Aorta (tissue), 5 donors: ENCODE measurements around the gene KRT74. TPM values are rescaled to one million over a fixed set of nuclear protein-coding genes. Genes with fewer than 3 reads are reported as not detected.

ENCODE experiments used
- ATAC-seq: fragments of 200-7000 bp; cut with Tn5 transposase; one replicate; pipeline ENCODE4 v1.9.1; 2022; ENCODE audit warnings: moderate library complexity; ENCODE audit not compliant: low FRiP score
- DNase-seq, 2 donors: peaks; one replicate each; pipeline ENCODE4 v3.0.0-alpha.2; 2020
- H3K27ac ChIP-seq, 2 donors: one replicate each; pipeline ENCODE4 v1.5.1; 2013; ENCODE audit warnings: low read length in 2 of 2, mild to moderate bottlenecking in 2 of 2, moderate library complexity in 2 of 2, control low read depth in 1 of 2, inconsistent platforms in 1 of 2, low read depth in 1 of 2
- H3K27me3 ChIP-seq, 2 donors: one replicate each; pipeline ENCODE4 v1.6.1; 2013; ENCODE audit warnings: control low read depth in 1 of 2, low read length in 1 of 2, mild to moderate bottlenecking in 1 of 2, moderate library complexity in 1 of 2; ENCODE audit not compliant: insufficient read depth in 2 of 2, control insufficient read depth in 1 of 2
- H3K36me3 ChIP-seq, 2 donors: one replicate each; pipeline ENCODE4 v1.6.1; 2013; ENCODE audit warnings: control low read depth in 1 of 2, low read length in 1 of 2, mild to moderate bottlenecking in 1 of 2; ENCODE audit not compliant: insufficient read depth in 2 of 2, control insufficient read depth in 1 of 2
- H3K4me1 ChIP-seq, 2 donors: one replicate each; pipeline ENCODE4 v1.6.1; 2013; ENCODE audit warnings: low read length in 2 of 2, control low read depth in 1 of 2, mild to moderate bottlenecking in 1 of 2, moderate library complexity in 1 of 2; ENCODE audit not compliant: insufficient read depth in 2 of 2, control insufficient read depth in 1 of 2
- H3K4me3 ChIP-seq, 2 donors: one replicate each; pipeline ENCODE4 v1.5.1; 2013; ENCODE audit warnings: low read length in 2 of 2, control low read depth in 1 of 2, mild to moderate bottlenecking in 1 of 2
- H3K9me3 ChIP-seq: one replicate; pipeline ENCODE4 v1.6.1; 2013; ENCODE audit warnings: mild to moderate bottlenecking, low read length; ENCODE audit not compliant: control insufficient read depth
- WGBS, 2 donors: extraction: QIAGEN DNeasy Blood & Tissue Kit; methylation state at CpG; one replicate each; pipeline ENCODE4 v1.1.7; 2013; 5-methylcytosine and 5-hydroxymethylcytosine counted together
- intact Hi-C, 2 donors: fragments of 100-400 bp; cut with DNase I; formaldehyde crosslinking; loops; one replicate each; pipeline versions ENCODE4 v1.14.2 to v1.15.0; 2022
- polyA plus RNA-seq, 2 donors: library from polyadenylated mRNA; stranded (reverse); fragments of 200-250 nt; gene quantifications; one replicate each; pipeline ENCODE4 v1.2.3, GENCODE V29; 2013
- total RNA-seq, 2 donors: library from RNA; stranded (reverse); fragmentation: NEBNext Ultra II Directional; extraction: Animal tissue kit (Norgen Biotek cat#: 25700); gene quantifications; one replicate each; pipeline ENCODE4 v1.2.1, GENCODE V29; 2021
- donor health status: healthy with polysubstance abuse.
- donor health status: Bipolar disorder and iron deficiency.
- donor health status: DM: no; HTN: no; CAD: no.
- donor health status: DM: no; HTN: no; CAD: no.
- donor health status: DM: yes; HTN: yes; CAD: no.

The KRT74 gene
- total and polyA plus RNA-seq, 4 donors: not detected

- WGBS, 2 donors: 86 to 87% methylated on average over 10 of the region's 10 CpGs
- H3K27ac ChIP-seq: no peak overlapping the region
- DNase-seq (no peak), ATAC-seq (no peak)
- no peaks in the 10 kb centered on the region for H3K9me3 ChIP-seq
- H3K27me3 ChIP-seq: no peaks in the 10 kb centered on the region
- H3K4me1 ChIP-seq: no peaks in the 10 kb centered on the region
- intact Hi-C loops: no loop called here
- H3K36me3 ChIP-seq: no peaks in the 10 kb centered on the region
- H3K4me3 ChIP-seq: no peak overlapping the region
Measured at GRCh38 chr12:52614381-52615207, 41.0 kb upstream of the KRT74 start.

- Histone ChIP-seq H3K4me3 (no peak overlapping the region), H3K36me3 (no peaks in the 10 kb centered on the region), H3K9me3 (no peaks in the 10 kb centered on the region), H3K27ac (no peak overlapping the region), H3K4me1 (no peaks in the 10 kb centered on the region), H3K27me3 (no peaks in the 10 kb centered on the region)
- intact Hi-C loops: no loop called here
- DNase-seq (no peak), ATAC-seq (no peak)
- 92 to 93% methylated on average over 9 of the region's 9 CpGs for WGBS, 2 donors
Measured at GRCh38 chr12:52613384-52614030, 39.9 kb upstream of the KRT74 start.

GRCh38 chr12:52612431-52613383, 39.1 kb upstream of the KRT74 start:
- no peak overlapping the region for H3K27ac ChIP-seq
- DNase-seq: no peak
- 78 to 84% methylated on average over 5 of the region's 5 CpGs for WGBS, 2 donors
- no peak for ATAC-seq
- intact Hi-C loops: no loop called here
- no peaks in the 10 kb centered on the region for H3K36me3 ChIP-seq
- no peak overlapping the region for H3K4me3 ChIP-seq
- no peaks in the 10 kb centered on the region for H3K4me1 ChIP-seq
- H3K27me3 ChIP-seq: no peaks in the 10 kb centered on the region
- no peaks in the 10 kb centered on the region for H3K9me3 ChIP-seq

GRCh38 chr12:52611080-52611468, 37.4 kb upstream of the KRT74 start:
- no peak overlapping the region for H3K4me3 ChIP-seq
- no peak overlapping the region for H3K27ac ChIP-seq
- no peaks in the 10 kb centered on the region for H3K4me1 ChIP-seq
- H3K36me3 ChIP-seq: no peaks in the 10 kb centered on the region
- no peak for DNase-seq
- WGBS, 2 donors: 83 to 88% methylated on average over 6 of the region's 6 CpGs
- no peaks in the 10 kb centered on the region for H3K9me3 ChIP-seq
- intact Hi-C loops: no loop called here
- no peak for ATAC-seq
- H3K27me3 ChIP-seq: no peaks in the 10 kb centered on the region

GRCh38 chr12:52608826-52609630, 35.4 kb upstream of the KRT74 start:
- Histone ChIP-seq H3K36me3 (no peaks in the 10 kb centered on the region), H3K27ac (no peak overlapping the region), H3K9me3 (no peaks in the 10 kb centered on the region), H3K4me3 (no peak overlapping the region), H3K27me3 (no peaks in the 10 kb centered on the region), H3K4me1 (no peaks in the 10 kb centered on the region)
- ATAC-seq: no peak
- peak in 1 of 2 donors; percentile 32 for DNase-seq
- WGBS, 2 donors: 76 to 77% methylated on average over 8 of the region's 8 CpGs
- intact Hi-C loops: no loop called here

GRCh38 chr12:52608161-52608560, 34.5 kb upstream of the KRT74 start:
- Histone ChIP-seq H3K4me3 (no peak overlapping the region), H3K36me3 (no peaks in the 10 kb centered on the region), H3K27ac (no peak overlapping the region), H3K4me1 (no peaks in the 10 kb centered on the region), H3K27me3 (no peaks in the 10 kb centered on the region), H3K9me3 (no peaks in the 10 kb centered on the region)
- ATAC-seq (no peak), DNase-seq (no peak)
- intact Hi-C loops: no loop called here
- WGBS, 2 donors: 69 to 72% methylated on average over 6 of the region's 6 CpGs

- no peak for ATAC-seq
- Histone ChIP-seq H3K9me3 (no peaks in the 10 kb centered on the region), H3K4me1 (no peaks in the 10 kb centered on the region), H3K27me3 (no peaks in the 10 kb centered on the region), H3K36me3 (no peaks in the 10 kb centered on the region), H3K4me3 (no peak overlapping the region), H3K27ac (no peak overlapping the region)
- no peak for DNase-seq
- intact Hi-C loops: no loop called here
- WGBS, 2 donors: 62 to 83% methylated on average over 1 of the region's 1 CpG
Measured at GRCh38 chr12:52607314-52607713, 33.7 kb upstream of the KRT74 start.

GRCh38 chr12:52606581-52607218, 33.1 kb upstream of the KRT74 start:
- no peaks in the 10 kb centered on the region for H3K4me1 ChIP-seq
- ATAC-seq (no peak), DNase-seq (no peak)
- H3K36me3 ChIP-seq: no peaks in the 10 kb centered on the region
- H3K27ac ChIP-seq: no peak overlapping the region
- WGBS, 2 donors: 84 to 88% methylated on average over 7 of the region's 7 CpGs
- H3K27me3 ChIP-seq: no peaks in the 10 kb centered on the region
- no peaks in the 10 kb centered on the region for H3K9me3 ChIP-seq
- H3K4me3 ChIP-seq: no peak overlapping the region
- intact Hi-C loops: no loop called here
